Right hindlimb (tissue), 1 donor: Measurements from ENCODE around the gene ZMIZ1.

Experiments used
- DNase-seq: peaks from one replicate; pipeline ENCODE4 v3.0.0-alpha.2; 2018

Gene ZMIZ1

GRCh38 chr10:79298403-79299244 is 229.9 kb downstream of the ZMIZ1 start:
- peak; percentile 52 for DNase-seq

- DNase-seq: no peak
Measured at GRCh38 chr10:79299397-79300241, 230.9 kb downstream of the ZMIZ1 start.

GRCh38 chr10:79300711-79301110 is 231.9 kb downstream of the ZMIZ1 start:
- DNase-seq: no peak

GRCh38 chr10:79301754-79302530 is 233.2 kb downstream of the ZMIZ1 start:
- DNase-seq: no peak

GRCh38 chr10:79303631-79304478 is 235.1 kb downstream of the ZMIZ1 start:
- no peak for DNase-seq

- DNase-seq: no peak
Measured at GRCh38 chr10:79304479-79305087, 235.8 kb downstream of the ZMIZ1 start.

GRCh38 chr10:79305515-79305914 is 236.7 kb downstream of the ZMIZ1 start:
- no peak for DNase-seq

- no peak for DNase-seq
Measured at GRCh38 chr10:79305988-79306387, 237.2 kb downstream of the ZMIZ1 start.

- DNase-seq: no peak
Measured at GRCh38 chr10:79306644-79307220, 238.0 kb downstream of the ZMIZ1 start.

GRCh38 chr10:79308016-79308415 is 239.2 kb downstream of the ZMIZ1 start:
- DNase-seq: no peak

GRCh38 chr10:79308969-79309665 is 240.4 kb downstream of the ZMIZ1 start:
- no peak for DNase-seq

- DNase-seq: no peak
Measured at GRCh38 chr10:79310200-79310865, 241.6 kb downstream of the ZMIZ1 start.

- DNase-seq: no peak
Measured at GRCh38 chr10:79310911-79311573, 242.3 kb downstream of the ZMIZ1 start.

GRCh38 chr10:79311581-79312407 is 243.0 kb downstream of the ZMIZ1 start:
- DNase-seq: no peak

- no peak for DNase-seq
Measured at GRCh38 chr10:79312601-79313187, 243.9 kb downstream of the ZMIZ1 start.

- DNase-seq: no peak
Measured at GRCh38 chr10:79313320-79313719, 244.6 kb downstream of the ZMIZ1 start.

- DNase-seq: no peak
Measured at GRCh38 chr10:79313911-79314439, 245.2 kb downstream of the ZMIZ1 start.
